DMS53 (cell line): Measurements from ENCODE around the gene SMAD1.

Experiments used
- DNase-seq: peaks from one replicate; lab custom pipeline; 2025; lab: John Stamatoyannopoulos, UW

SMAD1 gene

DNA sequence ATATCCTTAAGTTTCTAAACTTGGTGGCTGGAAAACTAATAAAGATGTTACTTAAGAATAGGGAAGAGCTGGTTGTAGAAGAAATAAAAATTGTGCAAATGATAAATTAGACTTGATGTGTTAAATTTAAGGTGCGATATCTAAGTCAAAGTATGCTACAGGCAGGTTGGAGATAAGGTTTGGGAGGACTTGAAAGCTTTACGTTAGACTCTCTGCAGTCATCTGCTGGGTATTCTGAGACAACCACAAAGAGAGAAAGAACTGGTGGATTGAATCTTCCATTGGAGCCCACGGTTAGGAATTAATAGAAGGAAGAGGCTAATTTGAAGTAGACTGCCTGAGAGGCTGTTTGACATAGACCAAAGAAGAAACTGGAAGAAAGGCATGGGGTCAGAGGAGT lies 7.9 kb downstream of the SMAD1 start:
- no peak for DNase-seq

DNA sequence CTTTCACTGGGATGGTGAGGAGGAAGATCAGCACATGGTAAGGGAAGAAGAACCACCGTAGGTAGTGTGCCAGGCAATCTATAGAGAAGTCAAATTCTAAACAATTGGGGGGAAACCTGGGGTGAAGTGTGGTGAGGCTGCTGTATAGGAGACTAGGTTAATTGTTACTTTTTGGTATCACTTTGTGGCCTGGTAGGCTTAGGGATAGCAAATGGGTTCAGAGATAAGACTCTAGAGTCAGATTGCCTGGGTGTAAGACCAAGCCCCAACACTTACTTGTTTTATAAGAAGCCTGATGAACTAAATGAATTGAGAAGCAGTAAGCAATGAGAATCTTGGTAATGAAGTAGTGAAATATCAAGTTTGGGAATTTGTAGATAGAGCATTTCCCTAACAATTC lies 8.7 kb downstream of the SMAD1 start:
- DNase-seq: no peak

DNA sequence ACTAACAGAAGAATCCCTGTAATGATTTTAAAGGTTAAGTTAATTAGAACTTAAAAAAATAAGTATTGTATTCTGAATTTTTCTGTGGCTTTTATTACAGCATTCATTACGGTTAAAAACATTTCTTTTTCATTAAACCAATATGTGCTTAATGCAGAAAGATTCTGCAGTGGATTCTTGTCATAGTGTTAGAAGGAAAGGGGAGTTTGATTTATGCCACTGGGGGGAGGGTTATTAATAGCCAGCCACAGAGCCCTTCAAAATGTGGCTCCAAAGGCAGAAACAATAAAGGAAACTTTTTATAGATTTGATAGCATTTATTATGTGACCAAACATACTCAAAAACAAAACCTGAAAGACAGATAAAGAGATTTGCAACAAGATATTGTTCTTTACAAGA lies 9.1 kb downstream of the SMAD1 start:
- DNase-seq: no peak

DNA sequence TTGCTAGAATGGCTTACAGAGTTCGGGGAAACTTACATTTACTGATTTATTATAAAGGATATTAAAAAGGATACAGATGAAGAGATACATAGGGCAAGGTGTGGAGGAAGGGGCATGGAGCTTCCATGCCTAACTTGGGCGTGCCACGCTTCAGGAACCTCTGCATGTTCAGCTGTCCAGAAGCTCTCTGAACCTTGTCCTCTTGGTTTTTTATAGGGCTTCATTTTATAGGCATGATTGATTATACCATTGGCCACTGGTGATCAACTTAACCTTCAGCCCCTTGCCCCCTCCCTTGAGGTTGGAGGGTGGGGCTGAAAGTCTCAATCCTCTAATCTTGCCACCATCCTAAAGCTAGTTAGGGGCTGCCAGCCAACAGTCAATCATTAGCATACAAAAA lies 10.7 kb downstream of the SMAD1 start:
- DNase-seq: no peak

DNA sequence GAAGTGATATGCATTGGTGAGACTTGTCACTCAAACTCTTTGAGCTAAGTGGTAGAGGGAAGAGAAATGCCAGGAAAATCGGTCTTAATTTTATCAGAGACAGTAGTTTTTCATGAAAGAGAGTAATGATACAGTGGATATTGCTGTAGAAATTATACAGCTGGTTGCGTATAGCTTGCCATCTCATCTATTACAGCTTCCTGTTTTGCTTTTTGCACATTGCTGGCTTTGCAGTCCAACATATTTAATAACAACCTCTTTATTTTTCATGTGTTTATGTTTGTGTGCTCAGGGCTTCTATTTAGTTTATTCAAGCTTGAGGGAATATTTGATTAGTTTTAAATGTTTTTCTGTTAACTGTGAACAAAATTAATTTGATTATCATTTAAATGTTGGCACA lies 11.5 kb downstream of the SMAD1 start:
- DNase-seq: no peak

DNA sequence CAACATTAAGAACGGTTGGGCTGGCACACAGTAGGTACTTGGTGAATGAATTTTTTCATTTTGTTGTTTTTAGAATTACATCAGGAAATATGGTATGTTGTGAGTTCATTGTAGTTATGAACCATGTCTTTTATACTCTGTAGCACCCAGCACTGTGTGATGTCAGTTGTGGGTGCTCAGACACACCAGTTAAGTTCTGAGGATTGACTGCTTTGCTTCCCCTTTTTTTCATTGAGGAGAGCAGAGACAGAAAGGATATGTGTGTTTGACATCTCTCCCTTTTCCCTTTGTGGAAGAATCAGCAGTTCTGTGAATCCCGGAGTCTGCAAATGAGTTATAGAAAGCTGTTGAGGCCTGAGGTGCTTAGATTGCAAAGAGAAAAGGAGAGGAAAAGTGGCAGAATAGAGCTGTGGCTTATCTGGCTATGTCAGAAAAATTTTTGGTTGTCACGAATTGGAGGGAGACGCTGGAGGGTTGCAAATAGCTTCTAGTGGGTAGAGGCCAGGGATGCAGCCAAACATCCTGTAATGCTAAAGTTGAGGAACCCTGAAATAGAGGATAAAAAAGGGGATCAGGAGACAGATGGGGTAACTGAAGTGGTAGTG lies 13.1 kb downstream of the SMAD1 start:
- no peak for DNase-seq

DNA sequence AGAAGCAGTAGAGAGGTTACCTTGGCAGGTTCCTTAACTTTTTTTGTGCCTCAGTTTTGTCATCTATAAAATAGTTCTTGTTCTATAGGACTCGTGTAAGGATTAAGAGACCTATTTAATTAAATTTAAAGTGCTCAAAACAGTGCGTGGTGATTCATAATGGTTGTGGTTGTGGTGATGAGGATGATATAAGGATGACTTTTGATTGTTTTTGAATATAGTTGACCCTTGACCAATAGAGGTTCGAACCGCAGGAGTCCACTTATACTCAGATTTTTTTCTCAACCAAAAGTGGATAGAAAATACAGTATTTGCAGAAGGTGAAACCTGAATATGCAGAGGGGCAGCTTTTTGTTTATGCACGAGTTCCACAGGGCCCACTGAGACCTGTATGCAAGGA lies 14.6 kb downstream of the SMAD1 start:
- DNase-seq: no peak

DNA sequence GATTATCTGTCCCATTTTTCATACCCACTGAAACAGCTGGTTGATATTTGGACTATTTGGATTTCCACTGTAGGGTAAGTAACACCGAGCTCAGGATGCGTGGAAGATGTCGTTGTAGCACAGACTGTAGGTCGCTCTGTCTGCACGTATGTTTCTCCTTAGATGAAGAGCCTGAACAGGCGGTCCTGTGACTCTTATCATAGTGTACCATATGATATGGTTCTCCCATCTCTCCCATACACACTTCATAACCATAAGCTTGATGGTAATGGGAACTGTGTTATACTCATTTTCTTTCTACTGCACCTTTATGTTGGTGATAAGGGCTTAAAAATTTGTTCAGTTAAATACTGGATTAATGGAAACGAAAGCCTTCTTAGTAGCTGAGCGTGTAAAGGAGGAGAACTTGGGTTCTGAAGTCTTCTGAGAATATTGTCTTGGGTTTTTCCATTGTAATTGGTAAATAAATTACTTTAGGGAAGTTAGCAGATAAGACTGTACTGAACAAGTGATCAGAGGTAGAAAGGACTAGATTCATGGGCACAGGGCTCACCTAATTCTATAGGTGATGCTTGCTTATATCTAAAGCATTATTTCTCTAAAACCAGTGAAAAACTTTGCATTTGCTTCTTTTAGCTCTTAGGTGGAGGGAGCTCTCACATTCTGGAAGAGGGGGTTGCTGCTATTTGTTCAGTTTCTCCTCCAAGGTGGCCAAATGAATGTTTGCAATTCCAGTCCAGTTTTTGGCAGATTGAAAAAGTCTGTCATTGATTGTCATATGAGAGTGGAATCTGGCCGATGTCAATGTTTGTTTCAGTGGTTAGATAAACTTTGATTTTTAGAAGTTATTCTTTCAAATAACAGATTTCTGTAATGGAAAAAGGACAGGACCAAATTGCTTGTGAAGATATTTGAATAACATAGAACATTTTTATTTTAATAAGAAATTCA lies 15.8 kb downstream of the SMAD1 start:
- DNase-seq: no peak

DNA sequence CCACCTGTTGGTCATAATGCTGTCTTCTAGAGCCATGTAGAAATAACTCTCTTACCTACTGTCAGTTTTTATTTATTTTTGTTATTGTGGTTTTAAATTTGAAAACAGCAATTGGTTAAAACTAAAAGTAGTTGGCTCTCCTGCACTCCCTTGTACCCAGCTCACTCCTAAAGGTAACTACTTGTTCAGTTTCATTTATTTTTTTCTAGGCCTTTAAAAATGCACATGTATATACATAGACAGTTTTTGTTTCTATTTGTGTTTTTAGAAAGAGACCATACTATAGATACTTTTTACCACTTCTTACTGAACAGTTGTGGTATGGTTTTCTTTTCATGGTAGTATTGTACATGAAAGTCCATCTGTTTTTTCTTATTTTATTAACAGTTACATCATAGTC lies 16.8 kb downstream of the SMAD1 start:
- no peak for DNase-seq

DNA sequence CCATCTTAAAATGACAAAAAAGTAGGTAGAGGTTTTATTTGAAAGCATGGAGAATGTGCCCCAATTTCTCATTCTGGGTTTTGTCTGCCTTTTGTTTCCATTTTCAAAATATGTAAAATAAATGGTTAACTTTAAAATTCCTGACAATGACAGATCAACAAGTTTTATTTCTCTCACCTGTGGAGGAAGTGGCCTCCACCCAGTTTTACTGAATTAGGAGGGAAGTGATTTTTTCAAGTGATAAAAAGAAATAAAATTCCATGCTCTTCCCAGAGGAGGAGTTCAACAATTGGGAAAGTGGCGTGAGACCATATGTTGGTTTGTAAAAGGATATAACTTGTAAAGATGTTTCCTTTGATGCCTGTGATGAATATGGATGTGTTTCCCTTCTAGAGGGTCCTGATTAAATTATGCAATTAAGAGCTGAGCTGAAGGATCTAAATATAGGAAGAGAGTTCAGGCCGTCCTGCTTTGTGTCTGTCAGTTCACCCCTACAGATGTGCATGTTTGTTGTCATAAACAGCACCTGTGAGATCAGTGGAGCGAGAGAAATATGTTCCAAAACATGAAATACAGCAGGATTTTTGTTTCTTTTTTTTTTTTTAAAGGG lies 19.5 kb downstream of the SMAD1 start:
- DNase-seq: no peak

DNA sequence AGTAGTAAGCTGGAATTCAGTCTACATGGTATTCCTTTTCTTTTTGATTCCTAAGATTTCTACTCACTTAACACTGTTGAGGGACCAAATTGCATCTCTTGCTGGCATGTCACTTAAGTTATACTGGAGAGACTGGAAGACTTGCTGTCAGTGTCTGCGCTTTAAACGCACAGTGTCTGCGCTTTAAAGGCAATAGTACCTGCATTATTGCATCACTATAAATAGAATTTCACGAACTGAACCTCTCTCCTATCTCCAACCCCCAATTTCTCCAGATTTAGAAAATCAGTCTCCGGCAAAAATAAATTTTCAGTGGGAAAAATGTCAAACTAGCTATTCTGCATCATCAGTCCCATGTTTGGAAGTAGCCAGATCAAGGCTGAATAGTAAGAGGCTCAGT lies 21.2 kb downstream of the SMAD1 start:
- DNase-seq: no peak

DNA sequence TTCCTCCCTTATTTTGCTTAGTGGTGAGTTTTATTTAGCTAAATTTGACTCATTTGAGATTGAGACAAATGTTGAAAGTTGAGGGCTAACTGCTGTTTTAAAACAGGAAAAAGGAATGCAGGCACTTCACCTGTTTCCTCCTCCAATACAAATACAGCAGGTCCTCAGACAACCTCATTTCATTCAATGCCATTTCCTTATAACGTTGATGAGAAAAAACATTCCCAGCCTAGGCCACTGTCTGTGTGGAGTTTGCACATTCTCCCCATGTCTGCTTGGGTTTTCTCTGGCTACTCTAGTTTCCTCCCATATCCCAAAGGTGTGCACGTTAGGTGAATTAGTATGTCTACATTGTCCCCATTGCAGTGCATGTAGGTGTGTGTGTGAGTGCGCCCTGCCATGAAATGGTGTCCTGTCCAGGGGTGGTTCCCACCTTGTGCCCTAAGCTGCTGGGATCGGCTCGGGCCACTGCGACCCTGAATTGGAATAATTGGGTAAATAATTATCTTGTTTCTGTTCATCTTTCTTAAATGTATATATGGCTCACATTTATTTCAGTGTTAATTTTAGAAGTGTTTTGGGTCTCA lies 21.9 kb downstream of the SMAD1 start:
- DNase-seq: peak; percentile 27

DNA sequence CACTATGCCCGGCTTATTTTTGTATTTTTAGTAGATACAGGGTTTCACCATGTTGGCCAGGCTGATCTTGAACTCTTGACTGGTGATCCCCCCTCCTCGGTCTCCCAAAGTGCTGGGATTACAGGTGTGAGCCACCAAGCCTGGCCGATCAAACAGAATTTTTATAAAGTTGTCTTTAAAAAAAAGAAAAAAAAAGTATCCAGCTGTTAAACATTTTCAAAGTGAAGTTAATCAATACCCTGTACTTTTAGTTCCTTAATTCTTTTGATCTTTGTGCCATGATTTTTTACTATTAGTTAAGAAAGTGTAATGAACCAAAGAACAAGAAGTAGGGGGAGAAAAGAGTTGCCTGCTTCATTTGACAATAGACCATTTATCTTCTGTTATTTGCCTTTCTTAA lies 24.3 kb downstream of the SMAD1 start:
- DNase-seq: no peak

DNA sequence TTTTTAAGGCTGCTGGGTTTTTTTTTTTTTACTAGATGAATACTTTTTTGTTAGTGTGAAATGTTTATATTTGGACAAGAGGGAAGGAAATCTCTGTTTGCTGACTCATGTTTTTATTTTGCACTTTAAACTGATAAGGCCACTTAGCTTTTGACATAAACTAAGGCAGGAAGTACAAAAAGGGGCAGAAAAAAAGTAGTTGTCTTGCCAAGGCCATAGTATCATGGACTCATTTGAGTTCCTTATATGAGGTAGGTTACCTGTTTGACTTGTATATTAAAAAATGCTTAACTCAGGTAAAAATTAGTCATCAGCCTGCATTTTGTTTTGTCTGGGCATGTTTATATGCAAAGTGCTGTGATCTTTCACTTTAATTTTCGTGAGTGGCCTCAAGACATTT lies 26.0 kb downstream of the SMAD1 start:
- DNase-seq: peak; percentile 7

DNA sequence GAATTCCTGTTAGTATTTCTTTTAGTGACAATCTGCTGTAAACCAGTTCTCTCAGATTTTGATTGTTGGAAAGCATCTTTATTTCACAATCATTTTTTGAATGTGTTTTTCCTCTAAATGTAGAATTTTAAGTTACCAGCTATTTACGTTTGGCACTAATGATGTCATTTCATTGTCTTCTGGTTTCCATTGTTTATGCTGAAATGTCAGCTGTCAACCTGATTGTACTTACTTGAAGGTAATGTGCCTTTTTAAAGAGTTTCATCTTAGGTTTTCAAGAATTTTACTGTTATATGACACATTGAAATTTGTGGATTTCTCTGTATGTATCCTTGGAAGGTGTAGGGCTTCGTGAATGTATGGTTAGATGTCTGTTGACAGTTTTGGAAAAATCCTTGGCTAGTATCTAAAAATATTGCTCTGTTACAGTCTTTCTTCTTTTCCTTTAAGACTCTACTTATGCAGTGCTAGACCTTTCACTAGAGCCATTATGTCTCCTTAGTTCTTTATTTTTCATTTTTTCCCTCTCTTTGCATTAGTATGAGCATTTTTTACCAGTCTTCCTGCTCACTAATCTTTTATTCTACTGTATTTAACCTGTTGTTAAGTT lies 30.4 kb downstream of the SMAD1 start:
- peak; percentile 29 for DNase-seq

DNA sequence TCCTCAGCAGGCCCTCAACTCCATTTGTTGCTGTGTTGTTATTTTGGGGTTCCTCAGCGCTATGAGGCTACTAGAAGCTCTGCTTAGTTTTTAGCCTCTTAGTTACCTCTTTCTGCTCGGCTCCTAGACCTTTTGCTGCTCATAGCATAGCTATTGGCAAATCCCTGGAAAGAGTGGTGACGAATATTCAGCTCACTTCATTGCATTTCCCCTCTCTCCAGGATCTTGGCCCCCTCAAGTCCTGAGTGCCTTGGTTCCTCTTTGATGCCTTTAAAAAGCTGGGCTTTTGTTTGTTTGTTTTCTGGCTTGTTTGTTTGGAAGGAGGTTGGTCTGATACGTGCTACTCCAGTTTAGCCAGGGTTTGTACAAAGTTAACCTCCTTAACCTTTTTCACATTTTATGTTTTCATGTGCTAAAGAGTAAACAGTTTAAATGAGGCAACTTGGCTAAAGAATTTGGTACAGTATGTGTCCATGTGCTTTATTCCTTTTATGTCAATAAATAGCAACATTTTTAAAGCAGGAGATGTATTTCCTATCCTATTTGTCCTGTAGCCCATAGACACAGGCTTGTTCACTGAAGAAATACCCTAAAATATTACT lies 31.5 kb downstream of the SMAD1 start:
- no peak for DNase-seq

DNA sequence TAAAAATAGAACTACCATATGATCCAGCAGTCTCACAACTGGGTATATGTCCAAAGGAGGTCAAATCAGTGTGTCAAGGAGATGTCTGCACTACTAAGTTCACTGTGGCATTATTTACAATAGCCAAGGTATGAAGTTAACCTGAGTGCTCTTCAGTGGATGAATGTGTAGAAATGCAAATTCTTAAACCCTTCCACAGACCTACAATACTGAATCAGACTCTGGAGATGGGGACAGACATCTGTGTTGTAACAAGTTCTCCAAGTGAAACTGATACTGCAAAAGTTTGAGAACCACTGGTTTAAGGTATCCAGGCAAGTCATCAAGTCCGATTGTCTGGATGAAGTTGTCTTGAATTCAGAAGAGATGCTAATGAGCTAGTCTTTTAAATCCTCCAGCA lies 38.5 kb downstream of the SMAD1 start:
- no peak for DNase-seq

DNA sequence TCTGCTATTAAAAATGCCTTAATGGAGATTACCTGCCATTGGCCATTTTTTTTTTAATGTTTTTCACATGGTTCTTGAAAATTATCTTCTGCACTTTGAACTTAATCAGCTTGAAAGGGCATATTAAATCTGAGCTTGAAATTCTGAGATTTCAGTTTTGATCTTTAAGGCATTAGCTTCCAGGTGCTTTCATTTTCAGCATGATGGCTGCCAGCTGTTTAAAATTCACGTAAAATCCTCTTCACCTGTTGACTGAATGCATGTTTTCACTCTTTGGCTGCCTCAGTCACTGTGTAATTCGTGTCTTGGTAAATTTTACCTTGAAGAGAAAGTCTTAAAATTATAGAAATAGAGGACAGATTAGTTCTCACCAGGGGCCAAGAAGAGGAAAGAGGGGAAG lies 39.6 kb downstream of the SMAD1 start:
- DNase-seq: no peak

DNA sequence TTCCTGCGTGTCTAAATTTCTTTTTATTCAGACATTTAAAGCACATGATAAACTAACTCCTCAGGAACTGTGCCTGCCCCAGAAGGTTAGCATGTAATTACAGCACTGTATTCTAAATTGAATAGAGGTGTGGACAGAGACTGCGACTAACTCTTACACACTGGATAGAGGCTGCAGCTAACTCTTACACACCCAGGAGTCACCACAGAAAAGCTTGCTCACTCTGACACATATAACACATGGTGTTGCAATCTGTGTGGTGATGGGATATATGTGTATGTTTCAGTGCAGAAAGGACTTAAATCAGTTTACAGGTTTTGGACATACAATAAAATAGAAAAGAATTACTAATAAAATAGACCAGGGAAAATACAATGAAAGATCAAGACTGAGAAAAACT lies 41.5 kb downstream of the SMAD1 start:
- DNase-seq: no peak

DNA sequence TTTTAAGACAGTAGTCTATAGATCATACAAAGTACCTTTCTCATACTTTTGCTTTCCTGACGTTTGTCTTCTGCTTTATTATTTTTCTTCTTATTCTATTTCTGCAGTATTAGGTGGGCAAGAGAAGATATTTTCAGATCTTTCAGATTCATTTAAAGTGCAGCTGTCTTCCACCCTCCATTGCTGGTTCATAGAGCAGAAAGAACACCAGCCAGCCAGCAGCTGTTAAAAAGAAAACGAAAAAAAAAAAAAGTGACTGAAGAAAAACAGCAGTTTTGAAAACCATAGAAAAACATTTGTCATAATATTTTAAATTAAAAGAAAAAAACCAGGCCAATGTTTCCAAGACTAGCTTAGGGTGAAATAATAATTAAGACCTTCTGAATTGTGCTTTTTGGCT lies 42.9 kb downstream of the SMAD1 start:
- DNase-seq: no peak

DNA sequence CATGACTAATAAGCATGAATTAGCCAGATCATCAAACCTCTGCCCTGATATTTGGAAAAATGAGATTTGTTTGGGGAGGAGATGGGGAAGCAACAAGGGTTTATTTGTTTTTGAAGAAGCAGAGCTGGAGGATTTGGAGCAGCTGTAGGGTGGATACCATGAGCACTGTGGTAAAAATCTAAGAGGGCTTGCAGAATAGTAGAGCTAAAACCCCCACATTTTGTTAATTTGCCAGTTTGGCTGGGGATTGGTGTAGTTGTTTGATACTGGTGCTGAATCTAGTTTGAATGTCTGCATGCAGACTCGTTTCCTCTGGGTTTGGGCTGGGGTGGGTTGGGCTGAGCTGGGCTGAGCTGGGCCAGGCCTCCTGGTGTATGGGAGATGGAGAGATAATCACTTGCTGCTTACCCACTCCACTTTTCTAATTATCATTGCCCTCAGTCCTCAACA lies 43.7 kb downstream of the SMAD1 start:
- DNase-seq: no peak

DNA sequence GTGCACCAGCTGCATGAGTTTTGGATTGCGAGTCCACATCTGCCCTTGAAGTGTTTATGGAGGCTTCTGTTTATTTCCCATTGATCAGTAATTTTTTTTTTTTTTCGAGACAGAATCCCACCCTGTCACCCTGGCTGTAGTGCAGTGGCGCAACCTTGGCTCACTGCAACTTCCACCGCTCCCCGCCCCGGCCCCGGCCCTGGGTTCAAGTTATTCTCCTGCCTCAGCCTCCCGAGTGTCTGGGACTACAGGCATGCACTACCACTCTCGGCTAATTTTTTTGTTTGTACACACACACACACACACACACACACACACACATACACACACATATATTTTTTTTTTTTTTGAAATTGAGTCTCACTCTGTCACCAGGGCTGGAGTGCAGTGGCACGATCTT lies 46.1 kb downstream of the SMAD1 start:
- no peak for DNase-seq
